HL-60 (cell line): Measurements from ENCODE around the gene ERLEC1.

Experiments
- DNase-seq, 2 experiments: peaks; one replicate each; pipeline ENCODE4 v3.0.0-alpha.2; 2010 to 2020; ENCODE audit warnings: low read depth in 1 of 2, low spot score in 1 of 2
- H3K27ac ChIP-seq: fragments of 250-450 bp; sonication (Bioruptor Pico); replicated peaks from 2 replicates; pipeline ENCODE4 v1.5.1; 2020; ENCODE audit warnings: mild to moderate bottlenecking, moderate library complexity
- H3K27me3 ChIP-seq: fragments of 250-450 bp; sonication (Bioruptor Pico); 2 replicates; pipeline ENCODE4 v1.5.1; 2021; ENCODE audit warnings: mild to moderate bottlenecking, moderate library complexity; ENCODE audit not compliant: insufficient read depth, poor library complexity, severe bottlenecking
- H3K4me3 ChIP-seq: replicated peaks from 2 replicates; pipeline ENCODE4 v1.5.1; 2011; ENCODE audit warnings: mild to moderate bottlenecking, control low read depth, low read length; ENCODE audit not compliant: insufficient read depth
- GABPA ChIP-seq: IDR thresholded peaks from 2 replicates; pipeline ENCODE4 v1.6.1; 2012; ENCODE audit warnings: low read depth
- POLR2AphosphoS5 ChIP-seq: IDR thresholded peaks from 2 replicates; pipeline ENCODE4 v1.6.1; 2012; ENCODE audit warnings: low read depth
- SPI1 ChIP-seq: IDR thresholded peaks from 2 replicates; pipeline ENCODE4 v1.6.1; 2012; ENCODE audit warnings: low read depth, mild to moderate bottlenecking, borderline replicate concordance
- TF ChIP-seq, protein P1 (sequence below): IDR thresholded peaks from 2 replicates; pipeline ENCODE4 v1.6.1; 2012; ENCODE audit warnings: low read depth; ENCODE audit not compliant: insufficient replicate concordance
- TF ChIP-seq, protein P2 (sequence below): IDR thresholded peaks from one replicate; pipeline ENCODE4 v1.5.1; 2011; ENCODE audit warnings: low read length, control low read depth, inconsistent platforms; ENCODE audit not compliant: insufficient read depth

Gene ERLEC1

GRCh38 chr2:53826030-53826410, 39.2 kb downstream of the ERLEC1 start:
- no peak overlapping the region for H3K27ac ChIP-seq
- no peak for DNase-seq
- no peaks in the 10 kb centered on the region for H3K27me3 ChIP-seq
- TF ChIP-seq GABPA (no peak), POLR2AphosphoS5 (no peak), SPI1 (no peak)
- TF ChIP-seq, protein P1, sequence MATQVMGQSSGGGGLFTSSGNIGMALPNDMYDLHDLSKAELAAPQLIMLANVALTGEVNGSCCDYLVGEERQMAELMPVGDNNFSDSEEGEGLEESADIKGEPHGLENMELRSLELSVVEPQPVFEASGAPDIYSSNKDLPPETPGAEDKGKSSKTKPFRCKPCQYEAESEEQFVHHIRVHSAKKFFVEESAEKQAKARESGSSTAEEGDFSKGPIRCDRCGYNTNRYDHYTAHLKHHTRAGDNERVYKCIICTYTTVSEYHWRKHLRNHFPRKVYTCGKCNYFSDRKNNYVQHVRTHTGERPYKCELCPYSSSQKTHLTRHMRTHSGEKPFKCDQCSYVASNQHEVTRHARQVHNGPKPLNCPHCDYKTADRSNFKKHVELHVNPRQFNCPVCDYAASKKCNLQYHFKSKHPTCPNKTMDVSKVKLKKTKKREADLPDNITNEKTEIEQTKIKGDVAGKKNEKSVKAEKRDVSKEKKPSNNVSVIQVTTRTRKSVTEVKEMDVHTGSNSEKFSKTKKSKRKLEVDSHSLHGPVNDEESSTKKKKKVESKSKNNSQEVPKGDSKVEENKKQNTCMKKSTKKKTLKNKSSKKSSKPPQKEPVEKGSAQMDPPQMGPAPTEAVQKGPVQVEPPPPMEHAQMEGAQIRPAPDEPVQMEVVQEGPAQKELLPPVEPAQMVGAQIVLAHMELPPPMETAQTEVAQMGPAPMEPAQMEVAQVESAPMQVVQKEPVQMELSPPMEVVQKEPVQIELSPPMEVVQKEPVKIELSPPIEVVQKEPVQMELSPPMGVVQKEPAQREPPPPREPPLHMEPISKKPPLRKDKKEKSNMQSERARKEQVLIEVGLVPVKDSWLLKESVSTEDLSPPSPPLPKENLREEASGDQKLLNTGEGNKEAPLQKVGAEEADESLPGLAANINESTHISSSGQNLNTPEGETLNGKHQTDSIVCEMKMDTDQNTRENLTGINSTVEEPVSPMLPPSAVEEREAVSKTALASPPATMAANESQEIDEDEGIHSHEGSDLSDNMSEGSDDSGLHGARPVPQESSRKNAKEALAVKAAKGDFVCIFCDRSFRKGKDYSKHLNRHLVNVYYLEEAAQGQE: no peak
- TF ChIP-seq, protein P2, sequence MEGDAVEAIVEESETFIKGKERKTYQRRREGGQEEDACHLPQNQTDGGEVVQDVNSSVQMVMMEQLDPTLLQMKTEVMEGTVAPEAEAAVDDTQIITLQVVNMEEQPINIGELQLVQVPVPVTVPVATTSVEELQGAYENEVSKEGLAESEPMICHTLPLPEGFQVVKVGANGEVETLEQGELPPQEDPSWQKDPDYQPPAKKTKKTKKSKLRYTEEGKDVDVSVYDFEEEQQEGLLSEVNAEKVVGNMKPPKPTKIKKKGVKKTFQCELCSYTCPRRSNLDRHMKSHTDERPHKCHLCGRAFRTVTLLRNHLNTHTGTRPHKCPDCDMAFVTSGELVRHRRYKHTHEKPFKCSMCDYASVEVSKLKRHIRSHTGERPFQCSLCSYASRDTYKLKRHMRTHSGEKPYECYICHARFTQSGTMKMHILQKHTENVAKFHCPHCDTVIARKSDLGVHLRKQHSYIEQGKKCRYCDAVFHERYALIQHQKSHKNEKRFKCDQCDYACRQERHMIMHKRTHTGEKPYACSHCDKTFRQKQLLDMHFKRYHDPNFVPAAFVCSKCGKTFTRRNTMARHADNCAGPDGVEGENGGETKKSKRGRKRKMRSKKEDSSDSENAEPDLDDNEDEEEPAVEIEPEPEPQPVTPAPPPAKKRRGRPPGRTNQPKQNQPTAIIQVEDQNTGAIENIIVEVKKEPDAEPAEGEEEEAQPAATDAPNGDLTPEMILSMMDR: no peak
- no peak overlapping the region for H3K4me3 ChIP-seq

DNA sequence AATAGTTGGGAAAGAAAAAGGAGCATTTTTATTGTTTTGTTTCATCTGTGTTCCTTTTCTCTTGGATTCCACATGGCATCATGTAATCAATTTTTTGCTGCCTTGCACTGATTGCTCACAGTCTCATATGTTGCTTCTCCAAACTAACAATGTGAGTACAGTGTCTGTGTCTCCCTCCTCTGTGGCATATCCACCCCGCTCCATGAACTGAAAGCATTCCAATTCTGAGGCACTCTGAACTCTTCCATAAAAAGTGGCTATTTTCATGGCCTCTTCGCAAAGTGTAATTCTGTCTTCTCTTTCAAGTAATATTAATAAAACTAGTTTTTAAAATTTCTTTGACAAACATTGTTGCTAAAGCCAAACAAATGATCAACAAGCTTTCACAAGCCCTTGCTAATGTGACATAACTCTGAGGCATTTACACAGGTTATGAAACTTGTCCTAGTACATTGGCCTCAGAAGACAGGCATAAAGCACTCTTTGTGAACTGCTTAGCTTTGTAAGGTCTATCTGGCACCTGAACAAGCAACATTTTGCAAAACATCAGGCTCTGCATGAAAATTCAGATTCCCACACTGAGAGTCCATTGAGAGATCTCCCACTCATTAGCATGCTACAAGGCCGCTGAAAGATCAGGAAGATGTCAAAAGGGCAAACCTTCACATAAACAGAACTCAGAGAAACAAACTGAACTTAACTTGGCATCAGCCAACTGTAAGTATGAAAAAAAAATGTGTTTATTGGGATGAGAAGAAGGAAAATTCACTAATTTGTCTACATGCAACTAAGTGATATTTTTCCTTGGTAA, 39.9 kb downstream of the ERLEC1 start:
- Histone ChIP-seq H3K27me3 (no peaks in the 10 kb centered on the region), H3K27ac (no peak overlapping the region), H3K4me3 (no peak overlapping the region)
- no peak for TF ChIP-seq POLR2AphosphoS5
- no peak for TF ChIP-seq GABPA
- TF ChIP-seq, protein P2: no peak
- TF ChIP-seq, protein P1: no peak
- no peak for DNase-seq

DNA sequence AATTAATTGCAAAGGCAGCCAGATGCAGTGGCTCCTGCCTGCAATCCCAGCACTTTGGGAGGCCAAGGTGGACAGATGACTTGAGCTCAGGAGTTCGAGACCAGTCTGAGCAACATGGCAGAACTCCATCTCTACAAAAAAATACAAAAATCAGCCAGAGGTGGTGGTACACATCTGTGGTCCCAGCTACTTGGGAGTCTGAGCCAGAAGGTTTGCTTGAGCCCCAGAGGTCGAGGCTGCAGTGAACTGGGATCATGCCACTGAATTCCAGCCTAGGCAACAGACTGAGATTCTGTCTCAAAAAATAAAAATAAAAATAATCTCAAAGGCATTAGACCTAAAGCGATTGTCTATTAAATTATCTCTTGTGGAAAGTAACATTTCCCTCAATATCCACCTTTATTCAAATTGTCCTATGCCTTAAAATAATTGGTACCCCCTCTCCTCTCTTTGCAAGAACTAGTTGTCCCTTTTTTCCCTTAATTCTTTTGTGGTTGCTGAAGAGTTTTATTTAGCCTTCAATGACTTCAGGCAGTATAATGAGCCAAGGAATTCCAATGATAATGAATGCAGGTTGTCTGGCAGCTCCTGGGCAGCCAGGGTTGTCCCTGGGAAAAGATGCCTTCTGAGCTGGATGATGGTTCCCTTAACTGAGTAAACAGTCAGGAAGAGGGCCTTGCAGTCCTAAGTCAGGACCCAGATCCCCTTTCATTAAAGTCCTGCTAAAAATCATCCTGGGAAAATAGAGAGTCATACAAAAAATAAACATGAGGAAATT, 40.7 kb downstream of the ERLEC1 start:
- no peak for TF ChIP-seq POLR2AphosphoS5
- TF ChIP-seq, protein P1: no peak
- TF ChIP-seq, protein P2: no peak
- Histone ChIP-seq H3K27ac (no peak overlapping the region), H3K4me3 (no peak overlapping the region), H3K27me3 (no peaks in the 10 kb centered on the region)
- DNase-seq: no peak
